HG03442 (cell line): ENCODE data around the gene ADCY1.
"Not testable (repeated sequence)": the region's sequence is repeated elsewhere in the genome, so short reads cannot be mapped to it uniquely, and the experiment has no call there.

Experiments used
- ATAC-seq: cut with Tn5 transposase; IDR thresholded peaks from one replicate; pipeline ENCODE4 v1.9.1; 2021; ENCODE audit warnings: mild to moderate bottlenecking, moderate library complexity; ENCODE audit not compliant: unreplicated experiment

Gene ADCY1

DNA sequence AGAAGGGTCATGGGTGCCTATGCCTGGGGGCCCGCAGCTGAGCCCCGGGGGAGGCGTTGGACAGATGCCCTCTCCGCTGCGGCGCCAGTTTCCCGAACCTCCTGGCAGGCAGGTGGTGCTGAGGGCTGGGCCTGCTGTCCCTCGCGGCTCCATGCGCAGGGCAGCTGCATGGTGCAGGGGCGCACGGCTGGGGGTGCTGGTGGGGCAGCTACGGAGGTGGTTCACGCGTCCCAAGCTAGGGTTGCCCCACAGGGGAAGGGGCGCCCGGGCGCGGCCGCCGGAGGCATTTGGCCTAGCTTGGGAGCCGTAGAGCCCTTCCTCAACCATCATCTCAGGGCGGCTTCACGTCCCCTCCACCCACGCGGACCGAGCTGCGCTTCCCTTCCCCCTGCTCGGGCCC, 152.7 kb downstream of the ADCY1 start:
- ATAC-seq, result no peak

DNA sequence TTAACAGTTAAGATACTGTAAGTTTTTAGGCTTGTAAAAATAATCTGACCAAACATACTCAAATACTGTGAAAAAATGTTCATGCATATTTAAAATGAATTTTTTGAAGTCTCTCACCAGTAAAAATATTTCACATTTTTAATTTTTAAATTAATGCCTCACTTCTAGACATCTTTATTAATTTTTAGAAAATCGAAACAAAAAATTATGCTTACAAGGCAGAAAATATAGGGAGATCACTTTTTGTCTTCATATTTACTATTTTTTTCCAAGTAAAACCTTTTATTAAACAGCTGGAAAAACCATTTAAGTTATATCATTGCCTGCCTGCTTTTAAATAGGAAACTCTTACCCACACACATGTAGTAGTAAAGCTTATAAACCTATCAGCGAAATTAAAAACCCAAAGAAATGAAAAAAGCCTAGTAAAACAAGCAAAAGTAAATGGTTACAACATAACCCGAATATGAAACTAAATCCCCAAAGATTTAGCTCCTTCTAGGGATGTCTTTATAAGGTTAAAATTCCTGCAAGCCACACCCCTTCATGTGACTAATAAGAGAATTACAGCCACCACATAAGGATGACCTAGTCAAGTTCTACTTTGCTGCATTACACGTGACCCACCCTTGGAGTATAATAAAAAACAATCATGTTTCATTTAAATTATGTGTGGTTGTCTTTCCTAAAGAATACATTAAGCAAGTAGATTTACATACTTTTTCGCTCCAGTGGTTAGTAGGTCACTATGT, 157.7 kb downstream of the ADCY1 start:
- not testable (repeated sequence) for ATAC-seq

GRCh38 chr7:45738920-45739319, 164.8 kb downstream of the ADCY1 start:
- ATAC-seq, result not testable (repeated sequence)

DNA sequence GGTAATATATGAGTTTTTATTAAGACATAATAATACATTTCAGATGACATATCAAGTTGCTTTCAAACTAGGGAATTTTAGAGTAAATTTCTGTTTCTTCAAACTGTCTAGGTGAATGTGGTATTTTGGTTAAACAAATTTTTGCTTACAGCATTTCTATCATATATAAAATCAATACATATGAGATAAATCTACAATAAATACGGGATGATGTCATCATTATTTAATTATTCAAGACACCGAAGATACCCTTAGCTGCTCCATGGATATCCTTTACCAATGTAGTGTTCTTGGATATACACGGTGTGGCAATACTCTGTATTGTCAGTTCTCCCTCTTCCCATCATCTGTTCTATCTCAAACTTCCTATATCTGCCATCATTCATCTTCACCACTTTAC, 166.4 kb downstream of the ADCY1 start:
- ATAC-seq, result not testable (repeated sequence)

DNA sequence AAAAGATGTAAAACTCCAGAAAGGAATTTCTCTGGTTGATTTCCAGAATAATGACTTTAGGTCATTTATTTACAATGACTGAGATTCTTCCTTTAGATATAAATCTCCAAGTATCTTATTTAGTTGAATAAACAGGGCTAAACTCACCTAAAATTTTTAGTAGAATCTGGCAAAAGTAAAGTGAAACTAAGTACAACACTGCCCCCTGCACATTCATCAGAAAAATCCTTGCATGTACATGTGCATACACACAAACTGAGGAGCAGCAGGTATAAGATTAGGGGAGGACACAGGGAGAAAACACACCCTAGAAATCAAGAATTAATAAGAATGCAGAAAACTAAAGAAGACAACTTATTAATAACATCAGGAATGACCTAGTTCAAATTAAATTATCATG, 174.8 kb downstream of the ADCY1 start:
- not testable (repeated sequence) for ATAC-seq

DNA sequence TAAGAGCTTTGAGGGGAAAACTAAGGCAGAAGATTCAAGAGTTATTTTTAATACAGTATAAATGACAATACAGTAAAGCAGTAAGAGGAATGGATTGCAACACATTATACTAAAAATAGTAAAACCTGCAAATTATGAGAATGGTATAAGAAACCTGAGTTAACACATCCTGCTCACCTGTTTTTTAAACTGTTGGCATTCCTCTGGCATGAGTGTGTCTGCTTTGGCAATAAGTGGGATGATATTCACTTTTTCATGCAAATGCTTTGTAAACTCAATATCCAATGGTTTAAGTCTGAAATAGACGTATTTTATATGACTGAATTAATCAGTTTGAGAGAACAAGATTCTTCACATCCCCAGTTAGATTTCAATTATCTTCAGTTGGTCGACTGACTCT, 177.2 kb downstream of the ADCY1 start:
- ATAC-seq, result not testable (repeated sequence)

- ATAC-seq, result not testable (repeated sequence)
Observed at GRCh38 chr7:45756333-45756732, 182.2 kb downstream of the ADCY1 start.

DNA sequence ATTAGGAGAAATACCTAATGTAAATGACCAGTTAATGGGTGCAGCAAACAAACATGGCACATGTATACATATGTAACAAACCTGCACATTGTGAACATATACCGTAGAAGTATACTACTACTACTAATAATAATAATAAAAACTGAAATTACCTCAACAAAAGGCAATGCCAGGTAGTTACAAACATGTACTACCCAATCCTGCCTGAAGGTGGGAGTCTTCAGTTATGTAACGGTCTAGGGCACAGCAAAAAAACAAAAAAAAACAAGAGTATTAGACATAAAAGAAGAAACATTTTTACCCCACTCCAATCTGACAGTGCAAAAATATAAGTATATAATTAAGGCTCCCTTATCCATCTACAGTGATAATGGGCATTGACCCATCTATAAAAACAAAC, 182.6 kb downstream of the ADCY1 start:
- ATAC-seq, result not testable (repeated sequence)

DNA sequence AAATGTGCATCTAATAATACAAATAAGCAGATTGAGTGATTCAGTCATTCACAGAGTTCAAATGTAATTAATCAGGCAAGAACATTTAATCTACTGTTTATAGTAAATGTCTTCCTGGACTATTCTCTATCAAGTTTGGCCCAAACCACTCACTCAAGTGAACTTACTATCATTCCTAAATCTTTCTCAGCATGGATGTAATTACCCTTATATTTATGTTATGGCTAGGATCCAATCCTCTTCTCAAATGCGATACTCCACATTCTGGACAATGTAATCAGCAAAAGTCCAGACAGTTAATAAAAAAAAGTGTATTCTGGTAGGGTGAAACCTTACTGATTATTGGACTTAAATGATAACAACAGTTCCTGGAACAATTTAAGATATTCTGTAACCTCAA, 185.3 kb downstream of the ADCY1 start:
- ATAC-seq, result not testable (repeated sequence)

- ATAC-seq, result not testable (repeated sequence)
Observed at GRCh38 chr7:45761545-45762205, 187.5 kb downstream of the ADCY1 start.

DNA sequence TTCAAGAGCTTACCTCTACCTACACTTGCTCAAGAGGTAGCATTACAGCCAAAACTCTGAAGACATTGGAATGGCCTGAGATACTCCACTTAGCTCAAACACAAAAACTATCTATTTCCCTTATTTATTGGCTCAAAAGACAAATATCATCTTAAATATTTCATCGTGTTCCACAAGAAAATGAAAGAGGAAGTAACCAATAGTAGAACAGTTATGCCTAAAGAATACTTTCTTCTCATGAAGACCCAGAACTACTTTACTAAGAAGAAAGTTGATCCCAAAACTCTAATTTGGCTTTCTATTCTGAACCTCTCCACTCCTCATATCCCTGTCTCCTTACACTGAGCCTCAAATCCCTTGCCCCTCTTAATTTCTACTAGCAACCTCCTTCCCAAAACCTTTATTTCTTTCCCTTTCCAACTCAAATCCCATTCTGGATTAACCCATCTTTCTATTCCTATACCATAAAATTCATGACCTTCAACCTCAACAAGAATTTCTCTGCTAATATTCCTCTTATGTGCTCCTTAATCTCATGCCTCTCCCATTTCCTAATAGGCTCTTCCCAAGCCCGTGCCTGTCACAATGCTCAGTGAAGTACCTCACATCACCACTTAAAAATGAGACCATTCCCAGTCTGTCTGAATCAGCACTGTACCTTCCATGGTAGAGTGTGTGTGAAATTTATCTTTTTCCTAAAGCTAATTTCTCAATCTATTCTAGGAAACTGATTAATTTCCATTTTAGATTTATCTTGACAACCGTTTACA, 188.2 kb downstream of the ADCY1 start:
- not testable (repeated sequence) for ATAC-seq

- peak; percentile 100 for ATAC-seq
Observed at GRCh38 chr7:45768516-45769394, 194.6 kb downstream of the ADCY1 start.

DNA sequence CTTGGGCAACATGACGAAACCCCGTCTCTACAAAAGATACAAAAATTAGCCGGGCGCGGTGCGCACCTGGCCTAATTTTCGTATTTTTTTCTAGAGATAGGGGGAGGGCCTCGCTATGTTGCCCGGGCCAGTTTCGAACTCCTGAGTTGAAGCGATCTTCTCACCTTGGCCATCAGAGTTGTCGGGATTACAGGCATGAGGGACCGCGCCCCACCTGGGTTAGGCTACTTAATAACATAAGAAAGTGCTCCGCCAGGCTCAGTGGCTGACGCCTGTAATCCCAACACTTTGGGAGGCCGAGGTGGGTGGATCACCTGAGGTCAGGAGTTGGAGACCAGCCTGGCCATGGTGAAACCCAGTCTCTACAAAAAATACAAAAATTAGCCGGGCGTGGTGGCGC, 195.5 kb downstream of the ADCY1 start:
- not testable (repeated sequence) for ATAC-seq
